Measurements from ENCODE around the gene ITGAX.

Gene ITGAX

GRCh38 chr16:31328322-31329052, 26.5 kb upstream of the ITGAX start:
- TF ChIP-seq CTCF (IDR thresholded peaks at IDR 0.05; ENCODE audit: extremely low read depth, missing control alignments) = no peak

GRCh38 chr16:31329671-31330552, 25.1 kb upstream of the ITGAX start:
- no peak for DNase-seq (ENCODE audit: low spot score)
- no peak for TF ChIP-seq CTCF (IDR thresholded peaks at IDR 0.05; ENCODE audit: extremely low read depth, missing control alignments)

More at GRCh38 chr16:31328322-31329052, 26.5 kb upstream of the ITGAX start:
- DNase-seq (ENCODE audit: low spot score) = no peak

DNA sequence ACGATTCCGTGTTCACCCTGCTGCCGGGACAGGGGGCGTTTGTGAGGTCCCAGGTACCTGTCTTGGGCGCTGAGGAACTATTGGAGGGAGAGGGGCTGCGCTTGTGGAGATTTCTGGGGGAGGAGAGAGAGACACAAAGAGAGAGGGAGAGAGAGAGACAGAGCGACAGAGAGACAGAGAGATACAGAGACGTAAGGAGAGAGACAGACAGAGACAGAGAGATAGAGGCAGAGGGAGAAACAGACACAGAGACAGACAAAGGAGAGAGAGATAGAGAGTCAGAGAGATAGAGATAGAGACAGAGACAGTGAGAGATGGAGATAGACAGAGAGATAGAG, 24.5 kb upstream of the ITGAX start:
- no peak for TF ChIP-seq CTCF (IDR thresholded peaks at IDR 0.05; ENCODE audit: extremely low read depth, missing control alignments)
- no peak for DNase-seq (ENCODE audit: low spot score)

GRCh38 chr16:31331141-31331764, 23.7 kb upstream of the ITGAX start:
- no peak for TF ChIP-seq CTCF (IDR thresholded peaks at IDR 0.05; ENCODE audit: extremely low read depth, missing control alignments)
- no peak for DNase-seq (ENCODE audit: low spot score)

GRCh38 chr16:31331807-31332301, 23.1 kb upstream of the ITGAX start:
- no peak for DNase-seq (ENCODE audit: low spot score)
- TF ChIP-seq CTCF (IDR thresholded peaks at IDR 0.05; ENCODE audit: extremely low read depth, missing control alignments) = no peak

- DNase-seq (ENCODE audit: low spot score) = no peak
- no peak for TF ChIP-seq CTCF (IDR thresholded peaks at IDR 0.05; ENCODE audit: extremely low read depth, missing control alignments)
These were observed 22.4 kb upstream of the ITGAX start for GRCh38 chr16:31332544-31332943.

Measured in GM20000 (cell line).